Gastroesophageal sphincter (tissue), 2 donors: ENCODE measurements around the gene SPART.

Experiments used
- EP300 ChIP-seq: sonication (generic); formaldehyde crosslinking; IDR thresholded peaks from one replicate; pipeline ENCODE4 v1.6.1; 2017; ENCODE audit warnings: antibody characterized with exemption, mild to moderate bottlenecking
- POLR2A ChIP-seq, 2 donors: fragments of 450-650 bp; IDR thresholded peaks; one replicate each; pipeline ENCODE4 v1.6.1; 2017; ENCODE audit warnings: antibody characterized with exemption in 2 of 2, mild to moderate bottlenecking in 2 of 2, moderate library complexity in 1 of 2

GRCh38 chr13:36282821-36283432, 63.3 kb downstream of the SPART start:
- no peak for TF ChIP-seq POLR2A (IDR thresholded peaks at IDR 0.05)
- TF ChIP-seq EP300 = no peak
